HG03442 (cell line): Measurements from ENCODE around the gene MREG.
"Not testable (repeated sequence)": the region's sequence is repeated elsewhere in the genome, so short reads cannot be mapped to it uniquely, and the experiment has no call there.

ENCODE experiments used
- ATAC-seq: cut with Tn5 transposase; IDR thresholded peaks from one replicate; pipeline ENCODE4 v1.9.1; 2021; ENCODE audit warnings: mild to moderate bottlenecking, moderate library complexity; ENCODE audit not compliant: unreplicated experiment

MREG gene

GRCh38 chr2:215965532-215966165 lies 47.7 kb downstream of the MREG start:
- no peak for ATAC-seq

DNA sequence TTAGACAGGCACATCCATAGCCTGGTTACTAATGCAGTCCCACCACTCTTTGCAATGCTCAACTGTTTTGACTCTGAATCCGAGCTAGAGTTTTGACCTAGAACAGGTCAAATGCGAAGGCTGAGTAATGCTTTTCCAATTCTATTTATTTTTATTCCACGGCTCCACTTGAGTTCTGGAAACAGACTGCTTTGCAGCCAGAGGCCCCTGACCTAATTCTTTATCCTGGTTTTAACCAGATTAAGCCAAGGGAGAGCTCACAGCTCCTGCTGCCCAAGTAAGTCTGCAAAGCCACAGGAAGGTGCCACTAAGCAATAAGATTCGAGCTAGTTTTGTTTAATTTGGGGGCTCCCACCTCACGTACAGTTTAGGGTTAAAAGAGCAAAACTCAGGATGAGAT lies 51.4 kb downstream of the MREG start:
- no peak for ATAC-seq

DNA sequence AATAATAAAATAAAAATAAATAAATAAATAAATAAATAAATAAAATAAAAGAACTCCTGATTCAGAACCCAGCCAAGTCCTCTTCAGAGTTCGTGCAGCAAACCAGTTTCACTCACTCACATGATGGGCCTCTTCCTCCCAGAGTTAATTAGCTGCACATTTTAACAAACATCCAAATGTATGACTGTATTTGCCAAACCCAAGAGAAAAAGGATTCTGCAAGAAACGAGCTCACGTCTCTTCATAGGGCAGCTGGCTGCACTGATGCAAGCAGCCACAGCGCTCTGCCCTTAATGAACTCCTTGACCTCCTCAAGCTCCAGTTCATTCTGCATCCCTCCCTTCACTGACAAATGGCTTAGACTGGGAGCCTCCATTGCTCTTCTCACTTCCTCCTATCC lies 55.1 kb downstream of the MREG start:
- no peak for ATAC-seq

DNA sequence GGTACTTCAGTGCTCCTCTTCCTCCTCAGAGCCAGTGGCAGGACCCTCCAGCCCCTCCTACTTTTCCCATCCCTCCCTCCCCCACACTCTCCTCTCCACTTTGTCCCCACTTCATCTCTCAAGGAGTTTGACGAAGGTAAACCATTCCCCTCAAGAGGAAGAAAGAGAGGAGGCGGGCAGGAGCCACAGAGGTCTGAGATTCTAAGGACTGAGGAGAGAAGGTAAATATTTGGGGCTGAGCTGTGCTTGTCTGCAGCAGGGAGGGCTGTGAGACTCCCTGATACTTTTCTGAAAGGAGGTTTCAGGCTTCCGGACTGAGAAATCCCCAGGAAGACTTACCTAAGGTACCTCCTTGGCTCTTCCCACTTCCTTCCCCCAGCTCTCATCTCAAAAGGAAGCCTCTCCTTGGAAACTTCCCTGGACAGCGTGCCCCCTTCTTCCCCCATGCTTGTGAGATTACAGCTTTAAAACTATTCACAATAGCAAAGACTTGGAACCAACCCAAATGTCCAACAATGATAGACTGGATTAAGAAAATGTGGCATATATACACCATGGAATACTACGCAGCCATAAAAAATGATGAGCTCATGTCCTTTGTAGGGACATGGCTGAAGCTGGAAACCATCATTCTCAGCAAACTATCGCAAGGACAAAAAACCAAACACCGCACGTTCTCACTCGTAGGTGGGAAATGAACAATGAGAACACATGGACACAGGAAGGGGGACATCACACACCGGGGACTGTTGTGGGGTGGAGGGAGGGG lies 55.8 kb downstream of the MREG start:
- not testable (repeated sequence) for ATAC-seq

- no peak for ATAC-seq
Observed at GRCh38 chr2:215952860-215953637, 60.3 kb downstream of the MREG start.

DNA sequence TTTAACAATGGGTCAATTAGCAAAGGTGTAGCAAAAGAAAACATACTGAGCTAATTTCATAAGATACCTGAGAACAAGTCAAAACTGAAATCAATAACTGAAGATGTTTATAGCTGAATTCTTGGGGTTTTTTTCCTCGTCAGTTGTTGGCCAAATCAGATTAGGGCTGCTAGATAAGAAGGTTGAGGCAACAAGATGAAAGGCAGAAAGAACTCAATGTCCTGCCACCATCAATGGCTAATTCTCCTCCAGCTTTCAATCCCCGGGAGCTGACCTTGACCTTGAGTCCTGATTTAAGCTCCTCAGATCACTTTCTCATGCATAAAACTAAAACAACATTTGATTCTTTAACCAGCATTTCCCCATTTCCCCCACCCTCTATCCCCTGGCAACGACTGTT lies 61.8 kb downstream of the MREG start:
- no peak for ATAC-seq

DNA sequence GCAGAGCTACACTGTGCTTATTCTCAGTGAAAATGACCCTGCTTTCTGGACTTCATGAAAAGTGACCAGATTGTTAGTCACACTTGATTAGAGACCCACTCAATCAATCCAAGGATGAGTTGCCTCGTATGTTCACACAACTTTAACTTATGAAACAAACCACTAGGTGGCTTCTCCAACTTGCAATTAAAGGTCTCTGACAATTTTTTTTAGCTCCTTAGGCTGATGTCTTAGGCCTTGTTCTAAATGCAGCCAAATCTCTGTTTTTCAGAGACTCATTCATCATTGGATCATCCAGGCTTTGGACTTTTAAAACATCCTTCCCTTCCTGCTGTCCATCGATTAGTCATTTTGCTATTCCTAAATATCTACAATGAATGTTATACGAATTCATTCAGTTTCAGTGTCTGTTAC lies 63.4 kb downstream of the MREG start:
- ATAC-seq = peak; percentile 96

DNA sequence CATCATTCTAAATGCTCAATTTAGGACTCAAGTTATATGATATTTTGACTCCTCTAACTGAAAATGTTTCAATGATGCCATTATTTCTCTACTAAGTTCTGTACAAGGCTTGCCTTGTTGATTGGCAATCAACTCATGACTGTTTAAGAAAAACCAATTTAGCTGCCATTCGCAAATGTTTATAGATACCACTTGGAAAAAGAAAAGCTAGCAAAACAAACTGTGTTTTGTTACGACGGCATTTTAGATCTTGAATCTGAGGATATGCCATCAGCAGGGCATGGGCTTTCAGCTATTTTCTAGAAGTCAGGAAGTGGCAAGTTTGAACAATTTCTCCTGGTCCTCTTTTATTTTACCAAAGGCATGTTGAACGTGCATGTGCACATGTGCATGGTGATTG lies 65.3 kb downstream of the MREG start:
- ATAC-seq = no peak

DNA sequence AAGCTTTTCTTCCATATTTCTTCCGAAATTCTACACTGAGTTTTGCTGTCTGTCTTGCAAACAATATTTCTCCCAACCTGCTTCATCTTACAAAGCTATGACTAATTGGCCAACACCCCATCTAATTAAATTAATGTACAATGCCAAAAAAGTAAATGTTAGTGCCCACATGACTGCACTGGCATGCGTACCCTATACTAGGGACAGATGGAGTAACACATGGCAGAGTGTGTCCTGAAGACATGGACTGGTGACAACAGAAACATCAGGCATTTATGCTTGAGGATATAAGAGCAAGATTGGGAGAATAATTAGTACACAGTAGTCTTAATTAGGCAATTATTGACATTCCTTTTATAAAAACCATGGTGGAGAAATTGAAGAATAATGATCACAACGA lies 66.8 kb downstream of the MREG start:
- no peak for ATAC-seq

DNA sequence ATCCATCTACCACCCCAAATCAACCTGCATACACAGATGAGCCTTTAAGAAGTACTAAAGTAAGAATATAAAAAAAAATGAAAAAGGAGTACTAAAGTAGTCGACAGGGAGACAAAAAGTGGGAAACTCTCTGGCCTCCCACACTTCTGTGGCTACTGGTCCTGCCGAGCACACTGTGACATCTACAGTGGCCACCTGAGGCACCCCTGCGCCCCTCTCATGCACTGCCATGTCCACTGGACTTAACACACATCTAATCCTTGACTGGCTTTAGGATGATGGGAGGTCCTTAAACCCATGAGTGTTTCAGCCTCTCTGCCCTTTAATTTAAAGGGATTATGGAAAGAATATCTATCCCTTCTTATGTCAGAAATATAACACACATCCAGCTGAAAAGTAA lies 71.2 kb downstream of the MREG start:
- no peak for ATAC-seq

GRCh38 chr2:215941726-215942125 lies 71.6 kb downstream of the MREG start:
- ATAC-seq = no peak

DNA sequence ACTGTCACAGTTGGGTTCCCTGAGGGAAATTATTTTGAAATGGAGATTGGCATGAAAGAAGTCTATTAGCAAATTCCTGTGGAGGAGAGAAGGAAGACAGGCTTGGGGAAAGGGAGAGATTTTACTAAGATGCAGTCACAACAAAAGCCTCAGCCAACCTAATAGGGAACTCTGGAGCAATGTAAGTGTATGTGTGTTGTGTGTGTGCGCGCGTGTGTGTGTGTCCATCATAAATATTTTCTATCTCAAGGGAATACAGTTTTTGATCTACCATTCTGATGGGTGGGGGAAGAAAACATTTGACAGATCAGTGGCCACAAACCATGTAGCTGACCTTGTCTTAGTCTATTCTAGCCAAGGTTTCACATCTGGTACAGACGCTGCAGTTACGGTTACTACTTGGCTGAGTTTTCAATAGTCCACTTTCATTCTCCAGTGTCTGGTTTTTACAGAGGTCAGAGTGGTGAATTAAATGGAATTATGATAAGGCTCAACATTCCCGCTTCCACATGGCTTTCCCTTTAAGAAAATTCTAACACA lies 72.6 kb downstream of the MREG start:
- ATAC-seq = no peak

DNA sequence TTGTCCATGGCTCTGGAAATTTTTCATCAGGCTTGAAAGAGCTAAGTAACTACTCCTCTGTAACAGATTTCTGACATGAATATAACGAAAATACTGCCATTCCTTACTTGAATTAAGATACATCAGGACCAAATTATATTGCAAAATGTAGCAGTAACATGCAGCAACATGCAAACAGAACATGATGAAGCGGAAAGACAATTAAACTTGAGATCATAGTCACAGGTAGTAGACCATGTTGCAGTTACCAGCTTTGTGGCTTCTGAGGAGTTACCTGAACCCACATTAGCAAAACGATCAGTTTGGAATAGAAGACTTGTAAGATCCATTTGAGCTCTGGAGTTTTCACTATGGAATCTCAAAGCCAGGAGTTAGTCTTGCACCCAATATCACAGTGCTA lies 76.2 kb downstream of the MREG start:
- no peak for ATAC-seq

- ATAC-seq = no peak
Observed at GRCh38 chr2:215933151-215933550, 80.2 kb downstream of the MREG start.

DNA sequence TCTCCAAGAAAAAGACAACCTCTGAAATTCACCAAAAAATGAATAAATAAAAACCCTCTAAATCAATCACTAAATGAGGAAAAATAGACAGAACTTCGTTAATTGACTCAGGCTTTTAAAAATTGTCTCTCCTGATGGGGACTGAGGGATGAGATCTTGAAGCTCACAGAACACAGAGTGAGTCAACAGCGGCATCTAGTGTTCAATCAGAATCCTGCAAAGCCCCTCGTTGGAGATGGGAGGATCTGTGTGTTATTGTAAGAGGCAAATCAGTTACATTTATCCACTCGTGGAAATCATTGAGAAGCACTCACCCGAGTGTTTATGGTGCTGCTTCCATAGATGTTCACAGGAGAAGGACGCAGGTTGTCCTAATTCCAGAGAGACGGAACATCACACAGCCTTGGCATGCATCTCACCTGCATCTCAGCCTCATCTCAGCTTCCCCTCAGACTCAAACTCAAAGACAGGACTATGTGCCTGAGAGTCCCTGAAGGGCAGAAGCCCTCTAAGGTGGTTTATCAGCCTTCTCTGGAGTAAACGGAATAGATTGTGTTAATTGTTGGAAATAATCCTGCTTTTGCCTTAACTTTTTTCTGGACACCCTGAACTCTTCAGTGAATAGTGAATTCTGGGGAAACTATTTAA lies 82.0 kb downstream of the MREG start:
- ATAC-seq = peak; percentile 85

DNA sequence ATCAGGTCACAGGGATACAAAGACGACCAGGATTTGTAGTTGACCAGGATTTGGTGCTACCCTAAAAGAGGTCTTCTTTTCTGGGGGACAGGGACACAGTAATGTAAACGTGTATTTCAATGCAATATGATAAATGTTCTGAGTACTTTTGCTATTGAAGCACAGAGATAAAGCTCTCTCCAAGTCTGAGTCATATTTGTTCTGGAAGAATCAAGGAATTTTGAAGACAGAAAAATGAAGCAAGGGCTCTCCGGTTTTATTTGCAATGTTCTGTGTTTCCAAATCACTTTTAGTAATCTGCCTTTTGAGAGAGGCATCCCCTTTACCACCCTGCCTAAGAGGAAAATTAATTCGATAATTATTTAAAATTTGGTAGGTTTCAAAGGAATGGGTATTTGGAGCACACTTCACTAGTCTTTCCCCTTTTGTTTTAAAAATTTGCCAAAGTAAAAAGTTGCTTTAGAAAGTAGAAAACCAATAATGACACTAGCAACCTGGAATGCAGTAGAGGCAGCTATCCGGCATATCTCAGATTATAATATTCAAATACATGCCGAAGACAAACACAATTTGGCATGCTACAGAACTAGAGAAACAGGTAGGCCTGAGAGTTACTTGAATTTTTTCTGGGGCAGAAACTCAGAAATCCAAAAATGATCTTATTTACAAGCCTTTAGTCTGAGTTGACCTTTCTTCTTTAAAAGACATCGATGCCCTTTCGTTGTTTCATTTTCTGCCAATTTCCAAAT lies 82.7 kb downstream of the MREG start:
- no peak for ATAC-seq

DNA sequence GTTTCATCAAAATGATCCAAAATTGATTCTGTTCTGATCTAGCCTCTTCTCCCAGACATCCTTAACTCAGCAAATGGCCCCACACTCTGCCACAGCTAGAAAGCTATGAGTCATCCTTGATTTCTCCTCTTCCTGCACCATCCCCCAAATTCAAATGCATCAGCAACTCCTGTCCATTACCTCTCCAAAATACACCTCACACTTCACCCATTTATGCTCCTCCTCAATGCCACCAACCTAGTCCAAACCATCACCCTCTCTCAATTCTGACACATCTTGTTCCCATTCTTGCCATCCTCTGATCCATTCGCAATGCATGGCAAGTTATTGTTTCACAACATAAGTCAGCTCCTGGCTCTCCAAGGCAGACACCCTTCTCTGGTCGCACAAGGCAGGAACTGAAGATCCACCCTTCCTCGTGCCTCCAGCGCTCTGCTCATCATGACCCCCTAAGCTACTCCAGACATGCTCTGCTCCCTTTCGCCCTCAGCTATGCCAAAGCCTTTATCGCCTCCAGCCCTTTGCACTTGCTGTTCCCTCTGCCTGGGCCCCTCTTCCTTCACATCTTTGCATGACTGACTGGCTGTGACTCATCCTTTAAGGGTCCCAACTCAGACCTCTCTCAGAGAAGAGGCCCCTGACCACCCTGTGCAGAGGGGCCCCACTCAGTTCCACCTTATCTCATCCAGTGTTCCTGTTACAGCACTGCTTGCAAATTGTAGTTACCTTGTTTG lies 83.6 kb downstream of the MREG start:
- ATAC-seq = no peak

- no peak for ATAC-seq
Observed at GRCh38 chr2:215928086-215928485, 85.3 kb downstream of the MREG start.

DNA sequence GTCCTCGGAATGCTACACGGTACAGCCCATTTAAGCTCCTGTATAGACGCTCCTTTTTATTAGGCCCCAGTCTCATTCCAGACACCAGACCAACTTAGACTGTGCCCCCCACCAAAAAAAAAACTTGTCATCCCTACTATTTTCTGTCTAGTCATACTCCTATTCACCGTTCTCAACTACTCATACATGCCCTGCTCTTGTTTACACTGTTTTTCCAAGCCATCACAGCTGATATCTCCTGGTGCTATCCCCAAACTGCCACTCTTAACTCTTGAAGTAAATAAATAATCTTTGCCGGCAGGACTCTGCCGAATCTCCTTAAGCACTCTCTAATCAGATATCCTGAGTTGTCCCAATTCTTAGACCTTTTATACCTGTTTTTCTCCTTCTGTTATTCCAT lies 86.4 kb downstream of the MREG start:
- not testable (repeated sequence) for ATAC-seq

GRCh38 chr2:215921895-215922294 lies 91.5 kb downstream of the MREG start:
- ATAC-seq = no peak
